ENCODE results near the gene HAP1.

Gene HAP1

DNA sequence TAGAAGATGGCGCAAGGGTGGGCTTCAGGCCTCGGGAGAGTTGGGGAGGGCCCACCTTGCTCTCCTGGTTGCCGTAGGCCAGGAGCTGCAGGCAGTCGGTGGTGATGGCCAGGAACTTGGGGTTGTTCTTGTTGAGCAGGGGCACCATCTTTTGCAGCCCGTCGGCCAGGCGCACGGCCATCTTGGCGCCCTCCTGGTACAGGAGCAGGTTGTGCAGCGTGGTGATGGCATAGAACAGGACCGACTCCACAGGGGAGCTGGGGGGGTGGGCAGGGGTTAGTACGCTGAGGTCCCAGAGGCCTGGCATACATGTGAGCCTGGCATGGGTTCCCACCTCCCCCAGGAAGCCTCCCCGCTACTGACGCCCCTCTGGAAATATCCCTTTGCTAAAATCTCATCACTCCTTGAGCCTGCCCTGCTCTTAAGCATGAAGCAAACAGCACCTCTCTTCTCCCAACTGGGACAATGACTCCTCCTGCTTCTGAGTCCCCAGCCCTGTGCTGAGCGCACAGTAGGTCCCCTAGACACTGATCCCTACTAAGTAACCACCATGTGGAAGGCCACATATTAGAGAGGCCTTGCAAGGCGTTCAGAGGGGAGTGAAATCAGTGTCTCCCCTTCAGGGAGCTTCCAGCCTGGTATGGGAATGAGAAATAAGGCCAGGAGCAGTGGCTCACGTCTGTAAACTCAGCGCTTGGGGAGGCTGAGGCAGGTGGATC lies 33.0 kb upstream of the HAP1 start:
- Histone ChIP-seq H3K36me3 (peaks cover 81% of the 10 kb centered on the region), H3K27ac (no peak overlapping the region), H3K27me3 (ENCODE audit: insufficient read depth, low read depth, severe bottlenecking) (no peaks in the 10 kb centered on the region), H3K4me3 (ENCODE audit: low read depth, low read length) (no peak overlapping the region), H3K9me3 (ENCODE audit: severe bottlenecking) (no peaks in the 10 kb centered on the region)
- TF ChIP-seq, protein P1, sequence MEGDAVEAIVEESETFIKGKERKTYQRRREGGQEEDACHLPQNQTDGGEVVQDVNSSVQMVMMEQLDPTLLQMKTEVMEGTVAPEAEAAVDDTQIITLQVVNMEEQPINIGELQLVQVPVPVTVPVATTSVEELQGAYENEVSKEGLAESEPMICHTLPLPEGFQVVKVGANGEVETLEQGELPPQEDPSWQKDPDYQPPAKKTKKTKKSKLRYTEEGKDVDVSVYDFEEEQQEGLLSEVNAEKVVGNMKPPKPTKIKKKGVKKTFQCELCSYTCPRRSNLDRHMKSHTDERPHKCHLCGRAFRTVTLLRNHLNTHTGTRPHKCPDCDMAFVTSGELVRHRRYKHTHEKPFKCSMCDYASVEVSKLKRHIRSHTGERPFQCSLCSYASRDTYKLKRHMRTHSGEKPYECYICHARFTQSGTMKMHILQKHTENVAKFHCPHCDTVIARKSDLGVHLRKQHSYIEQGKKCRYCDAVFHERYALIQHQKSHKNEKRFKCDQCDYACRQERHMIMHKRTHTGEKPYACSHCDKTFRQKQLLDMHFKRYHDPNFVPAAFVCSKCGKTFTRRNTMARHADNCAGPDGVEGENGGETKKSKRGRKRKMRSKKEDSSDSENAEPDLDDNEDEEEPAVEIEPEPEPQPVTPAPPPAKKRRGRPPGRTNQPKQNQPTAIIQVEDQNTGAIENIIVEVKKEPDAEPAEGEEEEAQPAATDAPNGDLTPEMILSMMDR (IDR thresholded peaks at IDR 0.05; ENCODE audit: low read depth, low read length) = no peak
- no peak for DNase-seq

DNA sequence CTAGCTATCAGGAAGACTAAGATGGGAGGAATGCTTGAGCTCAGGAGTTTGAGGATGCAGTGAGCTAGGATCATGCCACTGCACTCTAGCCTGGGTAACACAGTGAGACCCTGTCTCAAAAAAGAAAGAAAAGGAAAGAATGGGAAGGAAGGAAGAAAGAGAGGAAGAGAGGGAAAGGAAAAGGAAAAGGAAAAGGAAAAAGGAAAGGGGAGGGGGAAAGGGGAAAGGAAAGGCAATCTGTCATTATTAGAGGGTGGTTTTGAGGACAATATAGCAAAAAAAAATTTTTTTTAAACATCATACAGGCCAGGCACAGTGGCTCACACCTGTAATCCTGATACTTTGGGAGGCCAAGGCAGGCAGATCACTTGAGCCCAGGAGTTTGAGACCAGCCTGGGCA lies 31.7 kb upstream of the HAP1 start:
- Histone ChIP-seq H3K36me3 (peaks cover 83% of the 10 kb centered on the region), H3K27ac (no peak overlapping the region), H3K4me3 (ENCODE audit: low read depth, low read length) (no peak overlapping the region), H3K27me3 (ENCODE audit: insufficient read depth, low read depth, severe bottlenecking) (no peaks in the 10 kb centered on the region), H3K9me3 (ENCODE audit: severe bottlenecking) (no peaks in the 10 kb centered on the region)
- TF ChIP-seq, protein P1 (IDR thresholded peaks at IDR 0.05; ENCODE audit: low read depth, low read length) = no peak
- DNase-seq = no peak

DNA sequence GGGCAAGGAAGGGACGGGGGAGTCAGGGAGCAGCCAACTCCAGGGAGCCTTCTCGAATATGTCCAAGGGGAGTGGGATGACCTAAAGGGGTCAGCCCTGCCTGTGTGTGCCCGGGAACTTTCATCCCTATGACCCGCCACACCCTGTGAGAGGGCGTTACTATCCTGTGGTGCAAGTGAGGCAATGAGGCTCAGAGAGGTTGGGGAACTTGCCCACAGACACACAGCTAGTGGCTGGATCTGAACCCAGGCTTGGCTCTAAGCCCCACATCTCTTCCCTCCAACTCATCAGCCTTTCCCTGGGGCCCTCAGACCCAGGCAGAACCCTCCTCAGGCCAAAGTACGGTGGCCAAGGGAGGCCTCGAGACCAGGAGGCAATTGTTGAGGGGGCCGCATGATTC lies 28.9 kb upstream of the HAP1 start:
- DNase-seq = no peak
- no peak overlapping the region for H3K4me3 ChIP-seq (ENCODE audit: low read depth, low read length)
- no peaks in the 10 kb centered on the region for H3K9me3 ChIP-seq (ENCODE audit: severe bottlenecking)
- peaks cover 77% of the 10 kb centered on the region for H3K36me3 ChIP-seq
- TF ChIP-seq, protein P1 (IDR thresholded peaks at IDR 0.05; ENCODE audit: low read depth, low read length) = no peak
- no peak overlapping the region for H3K27ac ChIP-seq
- no peaks in the 10 kb centered on the region for H3K27me3 ChIP-seq (ENCODE audit: insufficient read depth, low read depth, severe bottlenecking)

DNA sequence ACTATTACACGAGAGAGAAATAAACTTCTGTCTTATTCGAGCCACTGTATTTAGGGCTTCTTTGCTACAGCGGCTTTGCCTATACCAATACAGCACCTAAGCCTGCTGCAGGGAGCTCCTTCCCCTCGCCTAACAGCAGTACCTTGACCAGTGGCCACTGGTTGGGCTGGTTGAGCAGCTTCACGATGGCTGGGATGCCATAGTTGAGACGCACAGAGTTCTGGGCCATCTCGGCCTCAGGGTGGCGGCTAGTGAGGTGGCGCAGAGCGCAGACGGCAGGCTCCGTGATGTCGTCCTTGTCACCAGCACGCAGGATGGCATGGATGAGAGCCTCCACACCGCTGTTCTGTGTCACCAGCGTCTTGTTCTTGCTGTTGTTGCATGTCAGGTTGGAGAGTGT lies 28.4 kb upstream of the HAP1 start:
- Histone ChIP-seq H3K9me3 (ENCODE audit: severe bottlenecking) (no peaks in the 10 kb centered on the region), H3K4me3 (ENCODE audit: low read depth, low read length) (no peak overlapping the region), H3K27ac (no peak overlapping the region), H3K27me3 (ENCODE audit: insufficient read depth, low read depth, severe bottlenecking) (no peaks in the 10 kb centered on the region), H3K36me3 (peaks cover 77% of the 10 kb centered on the region)
- TF ChIP-seq, protein P1 (IDR thresholded peaks at IDR 0.05; ENCODE audit: low read depth, low read length) = no peak
- no peak for DNase-seq

DNA sequence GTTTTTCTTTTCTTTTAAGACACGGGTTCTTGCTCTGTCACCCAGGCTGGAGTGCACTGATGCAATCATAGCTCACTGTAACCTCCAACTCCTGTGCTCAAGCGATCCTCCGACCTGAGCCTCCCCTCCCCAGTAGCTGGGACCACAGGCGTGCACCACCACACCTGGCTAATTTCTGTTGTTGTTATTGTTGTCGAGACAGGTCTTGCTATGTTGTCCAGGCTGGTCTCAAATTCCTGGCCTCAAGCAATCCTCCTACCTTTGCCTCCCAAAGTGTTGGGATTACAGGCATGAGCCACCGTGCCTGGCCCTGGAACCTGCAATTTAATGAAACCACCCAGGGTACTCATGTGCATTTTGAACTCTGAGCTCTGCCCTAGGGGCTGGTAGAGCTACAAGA lies 27.9 kb upstream of the HAP1 start:
- peaks cover 77% of the 10 kb centered on the region for H3K36me3 ChIP-seq
- no peak for DNase-seq

More for the DNA sequence above, 27.9 kb upstream of the HAP1 start:
- TF ChIP-seq, protein P1 (IDR thresholded peaks at IDR 0.05; ENCODE audit: low read depth, low read length) = no peak
- no peak overlapping the region for H3K4me3 ChIP-seq (ENCODE audit: low read depth, low read length)
- no peak overlapping the region for H3K27ac ChIP-seq
- no peaks in the 10 kb centered on the region for H3K27me3 ChIP-seq (ENCODE audit: insufficient read depth, low read depth, severe bottlenecking)
- H3K9me3 ChIP-seq (ENCODE audit: severe bottlenecking) = no peaks in the 10 kb centered on the region
